RWPE2 (cell line): Measurements from ENCODE around the gene ATP6V1E1.
A peak's percentile ranks its signal among the peaks of the same experiment; 100 is the strongest.
"Not testable (repeated sequence)": the region's sequence is repeated elsewhere in the genome, so short reads cannot be mapped to it uniquely, and the experiment has no call there.

Experiments used
- ATAC-seq: fragments of 200-7000 bp; cut with Tn5 transposase; 3 replicates; pipeline ENCODE4 v1.9.1; 2021; ENCODE audit warnings: low read depth
- DNase-seq: peaks from one replicate; pipeline ENCODE4 v3.0.0-alpha.2; 2020; ENCODE audit warnings: low spot score
- H3K27ac ChIP-seq: fragments of 450-650 bp; 2 replicates; pipeline ENCODE4 v1.5.1; 2017; ENCODE audit warnings: mild to moderate bottlenecking; ENCODE audit not compliant: poor library complexity, severe bottlenecking
- H3K27me3 ChIP-seq: fragments of 250-450 bp; sonication (Bioruptor Pico); 2 replicates; pipeline ENCODE4 v1.5.1; 2021; ENCODE audit warnings: mild to moderate bottlenecking, moderate library complexity; ENCODE audit not compliant: insufficient read depth, poor library complexity, severe bottlenecking
- H3K36me3 ChIP-seq: fragments of 250-450 bp; sonication (Bioruptor Pico); 2 replicates; pipeline ENCODE4 v1.5.1; 2020; ENCODE audit warnings: low read depth, mild to moderate bottlenecking, moderate library complexity
- H3K4me1 ChIP-seq: fragments of 250-450 bp; sonication (Bioruptor Pico); 2 replicates; pipeline ENCODE4 v1.5.1; 2021; ENCODE audit warnings: mild to moderate bottlenecking, moderate library complexity; ENCODE audit not compliant: insufficient read depth, poor library complexity, severe bottlenecking
- H3K4me3 ChIP-seq: fragments of 250-450 bp; sonication (Bioruptor Pico); 2 replicates; pipeline ENCODE4 v1.5.1; 2021; ENCODE audit warnings: mild to moderate bottlenecking, moderate library complexity; ENCODE audit not compliant: severe bottlenecking
- H3K9me3 ChIP-seq: fragments of 250-450 bp; sonication (Bioruptor Pico); 2 replicates; pipeline ENCODE4 v1.5.1; 2021; ENCODE audit warnings: mild to moderate bottlenecking, moderate library complexity; ENCODE audit not compliant: severe bottlenecking
- TF ChIP-seq, protein P1 (sequence below): fragments of 450-650 bp; IDR thresholded peaks from one replicate; pipeline ENCODE4 v1.5.1; 2017; ENCODE audit warnings: mild to moderate bottlenecking, moderate library complexity; ENCODE audit not compliant: poor library complexity, severe bottlenecking

The ATP6V1E1 gene

GRCh38 chr22:17628406-17629172 is at the start of gene ATP6V1E1:
TSS of gene ATP6V1E1 (minus strand) at chr22:17628749. CDS start at chr22:17628635, 114 bp downstream.
- ATAC-seq (peak; percentile 94), DNase-seq (peak; percentile 91)
- Histone ChIP-seq H3K4me3 (peak within 1 kb of the TSS; percentile 68), H3K27ac (peak within 1 kb of the TSS; percentile 77), H3K27me3 (no peaks in the 10 kb centered on the region), H3K36me3 (peaks cover 21% of the 10 kb centered on the region), H3K4me1 (peaks cover 15% of the 10 kb centered on the region), H3K9me3 (no peaks in the 10 kb centered on the region)
- TF ChIP-seq, protein P1, sequence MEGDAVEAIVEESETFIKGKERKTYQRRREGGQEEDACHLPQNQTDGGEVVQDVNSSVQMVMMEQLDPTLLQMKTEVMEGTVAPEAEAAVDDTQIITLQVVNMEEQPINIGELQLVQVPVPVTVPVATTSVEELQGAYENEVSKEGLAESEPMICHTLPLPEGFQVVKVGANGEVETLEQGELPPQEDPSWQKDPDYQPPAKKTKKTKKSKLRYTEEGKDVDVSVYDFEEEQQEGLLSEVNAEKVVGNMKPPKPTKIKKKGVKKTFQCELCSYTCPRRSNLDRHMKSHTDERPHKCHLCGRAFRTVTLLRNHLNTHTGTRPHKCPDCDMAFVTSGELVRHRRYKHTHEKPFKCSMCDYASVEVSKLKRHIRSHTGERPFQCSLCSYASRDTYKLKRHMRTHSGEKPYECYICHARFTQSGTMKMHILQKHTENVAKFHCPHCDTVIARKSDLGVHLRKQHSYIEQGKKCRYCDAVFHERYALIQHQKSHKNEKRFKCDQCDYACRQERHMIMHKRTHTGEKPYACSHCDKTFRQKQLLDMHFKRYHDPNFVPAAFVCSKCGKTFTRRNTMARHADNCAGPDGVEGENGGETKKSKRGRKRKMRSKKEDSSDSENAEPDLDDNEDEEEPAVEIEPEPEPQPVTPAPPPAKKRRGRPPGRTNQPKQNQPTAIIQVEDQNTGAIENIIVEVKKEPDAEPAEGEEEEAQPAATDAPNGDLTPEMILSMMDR, result no peak

DNA sequence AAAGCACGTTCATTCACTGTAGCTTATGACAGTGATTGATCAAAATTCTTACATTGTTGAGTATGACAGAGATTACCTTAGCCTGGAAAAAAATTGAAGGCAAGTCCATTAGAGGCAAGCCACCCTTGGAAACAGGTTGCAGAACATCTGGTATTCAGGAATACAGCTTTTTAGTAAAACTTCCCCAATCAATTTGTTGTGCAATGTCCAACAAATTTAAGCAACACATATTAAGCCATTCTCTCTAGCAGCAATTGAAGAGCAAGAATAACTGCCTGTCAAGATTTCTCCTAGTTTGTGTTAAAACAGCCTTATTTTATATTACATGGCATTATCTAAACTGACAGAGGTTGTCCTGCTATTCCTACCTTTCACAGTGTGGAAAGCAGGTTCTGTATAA is 47.0 kb upstream of the ATP6V1E1 start:
- H3K4me1 ChIP-seq, result peaks cover 11% of the 10 kb centered on the region
- no peak overlapping the region for H3K4me3 ChIP-seq
- no peak for ATAC-seq
- no peaks in the 10 kb centered on the region for H3K9me3 ChIP-seq
- no peak for DNase-seq
- no peak overlapping the region for H3K27ac ChIP-seq
- no peaks in the 10 kb centered on the region for H3K27me3 ChIP-seq
- TF ChIP-seq, protein P1, result no peak
- H3K36me3 ChIP-seq, result peaks cover 16% of the 10 kb centered on the region

DNA sequence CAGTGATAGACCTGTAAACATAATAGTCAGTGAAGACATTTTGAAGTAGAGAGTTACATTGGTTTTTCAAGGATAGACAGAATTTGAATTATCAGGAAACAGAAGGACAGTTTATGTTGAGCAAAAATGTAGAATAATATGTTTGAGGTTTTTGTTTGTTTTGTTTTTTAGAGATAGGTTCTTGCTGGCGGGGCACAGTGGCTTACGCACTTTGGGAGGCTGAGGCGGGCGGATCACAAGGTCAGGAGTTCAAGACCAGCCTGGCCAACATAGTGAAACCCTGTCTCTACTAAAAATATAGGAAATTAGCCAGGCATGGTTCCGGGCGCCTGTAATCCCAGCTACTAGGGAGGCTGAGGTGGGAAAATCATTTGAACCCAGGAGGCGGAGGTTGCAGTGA is 45.6 kb upstream of the ATP6V1E1 start:
- Histone ChIP-seq H3K4me1 (peaks cover 11% of the 10 kb centered on the region), H3K27ac (no peak overlapping the region), H3K4me3 (no peak overlapping the region), H3K27me3 (no peaks in the 10 kb centered on the region), H3K9me3 (no peaks in the 10 kb centered on the region), H3K36me3 (peaks cover 19% of the 10 kb centered on the region)
- TF ChIP-seq, protein P1, result no peak
- DNase-seq (no peak), ATAC-seq (no peak)

- Histone ChIP-seq H3K27ac (no peak overlapping the region), H3K36me3 (peaks cover 19% of the 10 kb centered on the region), H3K4me3 (no peak overlapping the region), H3K9me3 (no peaks in the 10 kb centered on the region), H3K27me3 (no peaks in the 10 kb centered on the region), H3K4me1 (peaks cover 11% of the 10 kb centered on the region)
- ATAC-seq (no peak), DNase-seq (no peak)
- TF ChIP-seq, protein P1, result no peak
Measured at GRCh38 chr22:17672417-17672991, 44.0 kb upstream of the ATP6V1E1 start.

DNA sequence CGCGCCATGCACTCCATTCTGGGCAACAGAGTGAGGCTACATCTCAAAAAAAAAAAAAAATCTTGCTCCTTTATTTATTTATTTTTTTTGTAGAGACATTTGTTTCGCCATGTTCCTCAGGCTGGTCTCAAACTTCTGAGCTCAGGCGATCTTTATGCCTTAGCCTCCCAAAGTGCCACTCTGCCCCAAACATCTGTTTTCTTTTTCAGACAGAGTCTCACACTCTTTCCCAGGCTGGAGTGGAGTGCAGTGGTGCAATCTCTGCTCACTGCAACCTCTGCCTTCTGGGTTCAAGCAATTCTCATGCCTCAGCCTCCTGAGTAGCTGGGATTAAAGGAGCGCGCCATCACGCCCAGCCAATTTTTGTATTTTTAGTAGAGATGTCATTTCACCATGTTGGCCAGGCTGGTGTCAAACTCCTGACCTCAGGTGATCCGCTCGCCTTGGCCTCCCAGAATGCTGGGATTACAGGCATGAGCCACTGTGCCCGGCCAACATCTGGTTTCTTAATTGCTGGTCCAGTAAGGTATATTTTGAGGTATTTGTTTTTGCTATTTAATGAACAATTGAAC is 43.1 kb upstream of the ATP6V1E1 start:
- DNase-seq, H3K27ac ChIP-seq: not testable (repeated sequence)

More for the DNA sequence above, 43.1 kb upstream of the ATP6V1E1 start:
- ATAC-seq, H3K27me3 ChIP-seq, H3K4me3 ChIP-seq, H3K9me3 ChIP-seq: not testable (repeated sequence)
- H3K4me1 ChIP-seq, result peaks cover 11% of the 10 kb centered on the region
- peaks cover 23% of the 10 kb centered on the region for H3K36me3 ChIP-seq
